Activated CD4-positive, alpha-beta memory T cell treated with anti-CD3 and anti-CD28 coated beads, Interleukin-2, amount 10 ng/mL, durations not matched to agents 7 days and 5 days (primary cell): Measurements from ENCODE around the gene TRABD2B. TPM values are rescaled to one million over a fixed set of nuclear protein-coding genes. Genes with fewer than 3 reads are reported as not detected.

Experiments
- CTCF ChIA-PET: fragments of 350-600 bp; sonication (Branson Sonifier 250); formaldehyde crosslinking; loops from one replicate; lab custom pipeline; 2021; ENCODE audit warnings: antibody characterized with exemption, inconsistent platforms; lab: Charles Lee
- POLR2A ChIA-PET: fragments of 350-600 bp; sonication (Branson Sonifier 250); formaldehyde crosslinking; loops from one replicate; lab custom pipeline; 2021; ENCODE audit warnings: antibody characterized with exemption; lab: Charles Lee
- DNase-seq: peaks from one replicate; pipeline ENCODE4 v3.0.0-alpha.2; 2020
- H3K27ac Mint-ChIP-seq: one replicate; pipeline ENCODE4 v1.8.0; 2021; ENCODE audit warnings: mild to moderate bottlenecking, mixed read lengths
- H3K27me3 Mint-ChIP-seq: one replicate; pipeline ENCODE4 v1.8.0; 2021; ENCODE audit warnings: mixed read lengths
- H3K36me3 Mint-ChIP-seq: one replicate; pipeline ENCODE4 v1.8.0; 2021; ENCODE audit warnings: low read depth, mixed read lengths
- H3K4me1 Mint-ChIP-seq: one replicate; pipeline ENCODE4 v1.8.0; 2021; ENCODE audit warnings: mixed read lengths
- H3K4me3 Mint-ChIP-seq: one replicate; pipeline ENCODE4 v1.8.0; 2021; ENCODE audit warnings: mild to moderate bottlenecking, mixed read lengths
- H3K9me3 Mint-ChIP-seq: one replicate; pipeline ENCODE4 v1.8.0; 2021; ENCODE audit warnings: mixed read lengths
- total RNA-seq, 2 experiments: library from RNA; stranded (reverse); gene quantifications; one replicate each; pipeline ENCODE4 v1.2.3, GENCODE V29; 2021

TRABD2B gene
- total RNA-seq, 2 experiments from 2014 or later: not detected

GRCh38 chr1:47894410-47895278 lies 102.5 kb downstream of the TRABD2B start:
- H3K9me3 Mint-ChIP-seq: no peaks in the 10 kb centered on the region

GRCh38 chr1:47893412-47893811 lies 103.8 kb downstream of the TRABD2B start:
- peaks cover 2% of the 10 kb centered on the region for H3K27me3 Mint-ChIP-seq
- ChIA-PET POLR2A (no interaction called here), CTCF (no interaction called here)
- DNase-seq: no peak
- no peaks in the 10 kb centered on the region for H3K9me3 Mint-ChIP-seq
- H3K4me1 Mint-ChIP-seq: no peaks in the 10 kb centered on the region
- no peak overlapping the region for H3K27ac Mint-ChIP-seq
- no peak overlapping the region for H3K4me3 Mint-ChIP-seq
- H3K36me3 Mint-ChIP-seq: no peaks in the 10 kb centered on the region

More at GRCh38 chr1:47894410-47895278, 102.5 kb downstream of the TRABD2B start:
- DNase-seq: no peak
- POLR2A ChIA-PET: no interaction called here
- no peak overlapping the region for H3K27ac Mint-ChIP-seq
- H3K4me1 Mint-ChIP-seq: no peaks in the 10 kb centered on the region
- CTCF ChIA-PET: no interaction called here
- peaks cover 2% of the 10 kb centered on the region for H3K27me3 Mint-ChIP-seq
- no peak overlapping the region for H3K4me3 Mint-ChIP-seq
- no peaks in the 10 kb centered on the region for H3K36me3 Mint-ChIP-seq

GRCh38 chr1:47890779-47891178 lies 106.4 kb downstream of the TRABD2B start:
- Mint-ChIP-seq H3K27me3 (peaks cover 5% of the 10 kb centered on the region), H3K36me3 (no peaks in the 10 kb centered on the region), H3K4me3 (no peak overlapping the region), H3K9me3 (no peaks in the 10 kb centered on the region), H3K4me1 (no peaks in the 10 kb centered on the region), H3K27ac (no peak overlapping the region)
- ChIA-PET POLR2A (no interaction called here), CTCF (no interaction called here)
- DNase-seq: no peak

GRCh38 chr1:47888294-47888629 lies 108.9 kb downstream of the TRABD2B start:
- ChIA-PET POLR2A (no interaction called here), CTCF (no interaction called here)
- H3K27me3 Mint-ChIP-seq: peaks cover 3% of the 10 kb centered on the region
- no peak overlapping the region for H3K27ac Mint-ChIP-seq
- no peak for DNase-seq
- H3K36me3 Mint-ChIP-seq: no peaks in the 10 kb centered on the region
- no peaks in the 10 kb centered on the region for H3K9me3 Mint-ChIP-seq
- H3K4me1 Mint-ChIP-seq: no peaks in the 10 kb centered on the region
- H3K4me3 Mint-ChIP-seq: no peak overlapping the region

GRCh38 chr1:47887475-47888293 lies 109.5 kb downstream of the TRABD2B start:
- Mint-ChIP-seq H3K4me1 (no peaks in the 10 kb centered on the region), H3K9me3 (no peaks in the 10 kb centered on the region), H3K36me3 (no peaks in the 10 kb centered on the region), H3K27me3 (peaks cover 3% of the 10 kb centered on the region), H3K27ac (no peak overlapping the region), H3K4me3 (no peak overlapping the region)
- POLR2A ChIA-PET: no interaction called here
- CTCF ChIA-PET: no interaction called here
- DNase-seq: no peak

- Mint-ChIP-seq H3K4me1 (no peaks in the 10 kb centered on the region), H3K36me3 (no peaks in the 10 kb centered on the region), H3K4me3 (no peak overlapping the region), H3K27me3 (peaks cover 3% of the 10 kb centered on the region), H3K27ac (no peak overlapping the region), H3K9me3 (no peaks in the 10 kb centered on the region)
- no peak for DNase-seq
- POLR2A ChIA-PET: no interaction called here
- CTCF ChIA-PET: no interaction called here
Measured at GRCh38 chr1:47887060-47887459, 110.1 kb downstream of the TRABD2B start.

GRCh38 chr1:47886141-47886540 lies 111.0 kb downstream of the TRABD2B start:
- CTCF ChIA-PET: no interaction called here
- H3K4me1 Mint-ChIP-seq: no peaks in the 10 kb centered on the region
- H3K27me3 Mint-ChIP-seq: peaks cover 3% of the 10 kb centered on the region
- POLR2A ChIA-PET: no interaction called here
- no peak overlapping the region for H3K27ac Mint-ChIP-seq
- H3K9me3 Mint-ChIP-seq: no peaks in the 10 kb centered on the region
- H3K36me3 Mint-ChIP-seq: no peaks in the 10 kb centered on the region
- no peak for DNase-seq
- no peak overlapping the region for H3K4me3 Mint-ChIP-seq

GRCh38 chr1:47885062-47885830 lies 111.9 kb downstream of the TRABD2B start:
- Mint-ChIP-seq H3K4me1 (no peaks in the 10 kb centered on the region), H3K27ac (no peak overlapping the region), H3K9me3 (no peaks in the 10 kb centered on the region), H3K27me3 (peaks cover 3% of the 10 kb centered on the region), H3K36me3 (no peaks in the 10 kb centered on the region), H3K4me3 (no peak overlapping the region)
- DNase-seq: no peak
- POLR2A ChIA-PET: no interaction called here
- CTCF ChIA-PET: no interaction called here

- Mint-ChIP-seq H3K27ac (no peak overlapping the region), H3K36me3 (no peaks in the 10 kb centered on the region), H3K9me3 (no peaks in the 10 kb centered on the region), H3K4me1 (no peaks in the 10 kb centered on the region), H3K4me3 (no peak overlapping the region), H3K27me3 (peaks cover 3% of the 10 kb centered on the region)
- POLR2A ChIA-PET: no interaction called here
- CTCF ChIA-PET: no interaction called here
- no peak for DNase-seq
Measured at GRCh38 chr1:47883963-47884362, 113.2 kb downstream of the TRABD2B start.

- Mint-ChIP-seq H3K9me3 (no peaks in the 10 kb centered on the region), H3K27me3 (peaks cover 4% of the 10 kb centered on the region), H3K36me3 (no peaks in the 10 kb centered on the region), H3K27ac (no peak overlapping the region), H3K4me1 (no peaks in the 10 kb centered on the region), H3K4me3 (no peak overlapping the region)
- no peak for DNase-seq
- POLR2A ChIA-PET: no interaction called here
- CTCF ChIA-PET: no interaction called here
Measured at GRCh38 chr1:47881505-47882442, 115.4 kb downstream of the TRABD2B start.

- DNase-seq: no peak
- ChIA-PET CTCF (no interaction called here), POLR2A (no interaction called here)
- Mint-ChIP-seq H3K4me3 (no peak overlapping the region), H3K36me3 (no peaks in the 10 kb centered on the region), H3K9me3 (no peaks in the 10 kb centered on the region), H3K4me1 (no peaks in the 10 kb centered on the region), H3K27me3 (peaks cover 1% of the 10 kb centered on the region), H3K27ac (no peak overlapping the region)
Measured at GRCh38 chr1:47876587-47876963, 120.6 kb downstream of the TRABD2B start.

GRCh38 chr1:47875831-47876586 lies 121.2 kb downstream of the TRABD2B start:
- H3K4me3 Mint-ChIP-seq: no peak overlapping the region
- peaks cover 1% of the 10 kb centered on the region for H3K27me3 Mint-ChIP-seq
- H3K4me1 Mint-ChIP-seq: no peaks in the 10 kb centered on the region
- DNase-seq: no peak
- ChIA-PET POLR2A (no interaction called here), CTCF (no interaction called here)
- H3K36me3 Mint-ChIP-seq: no peaks in the 10 kb centered on the region
- no peak overlapping the region for H3K27ac Mint-ChIP-seq
- no peaks in the 10 kb centered on the region for H3K9me3 Mint-ChIP-seq
